Sigmoid colon (tissue), 7 donors: Measurements from ENCODE around the gene AK8. TPM values are rescaled to one million over a fixed set of nuclear protein-coding genes. Genes with fewer than 3 reads are reported as not detected.

Experiments
- DNase-seq: peaks from one replicate; pipeline ENCODE4 v3.0.0-alpha.2; 2019
- H3K27ac ChIP-seq, 4 donors: fragments of 200-600 bp; sonication (generic); one replicate each; pipeline ENCODE4 v1.5.1; 2016 to 2019; ENCODE audit warnings: mild to moderate bottlenecking in 1 of 4
- H3K27me3 ChIP-seq, 3 donors: fragments of 200-600 bp; sonication (generic); one replicate each; pipeline ENCODE4 v1.5.1; 2019; ENCODE audit warnings: mild to moderate bottlenecking in 1 of 3
- H3K36me3 ChIP-seq, 4 donors: fragments of 200-600 bp; sonication (generic); one replicate each; pipeline ENCODE4 v1.5.1; 2016 to 2019
- H3K4me1 ChIP-seq, 4 donors: fragments of 200-600 bp; sonication (generic); one replicate each; pipeline ENCODE4 v1.5.1; 2017 to 2019
- H3K4me3 ChIP-seq, 4 donors: fragments of 200-600 bp; sonication (generic); one replicate each; pipeline ENCODE4 v1.5.1; 2017 to 2019; ENCODE audit warnings: mild to moderate bottlenecking in 2 of 4, moderate library complexity in 1 of 4
- H3K9me3 ChIP-seq, 4 donors: fragments of 200-600 bp in 3 of 4; sonication (generic) in 3 of 4; one replicate each; pipeline versions ENCODE4 v1.5.1 to v1.6.1; 2013 to 2019
- CTCF ChIP-seq, 4 experiments: fragments of 450-650 bp in 3 of 4; fragments of 200-600 bp in 1 of 4; IDR thresholded peaks; one replicate each; pipeline ENCODE4 v1.5.1; 2016 to 2019; ENCODE audit warnings: antibody characterized with exemption in 4 of 4, mild to moderate bottlenecking in 3 of 4, moderate library complexity in 2 of 4
- EP300 ChIP-seq, 4 donors: sonication (generic); formaldehyde crosslinking; IDR thresholded peaks; one replicate each; pipeline ENCODE4 v1.6.1; 2017; ENCODE audit warnings: antibody characterized with exemption in 4 of 4
- POLR2A ChIP-seq, 2 donors: fragments of 450-650 bp; IDR thresholded peaks; one replicate each; pipeline ENCODE4 v1.6.1; 2016; ENCODE audit warnings: antibody characterized with exemption in 2 of 2, mild to moderate bottlenecking in 2 of 2, moderate library complexity in 2 of 2
- POLR2AphosphoS5 ChIP-seq, 4 donors: sonication (generic); formaldehyde crosslinking; IDR thresholded peaks; one replicate each; pipeline ENCODE4 v1.6.1; 2017; ENCODE audit warnings: antibody characterized with exemption in 4 of 4
- WGBS, 2 donors: extraction: QIAGEN DNeasy Blood & Tissue Kit; methylation state at CpG; one replicate each; pipeline ENCODE4 v1.1.7; 2013; 5-methylcytosine and 5-hydroxymethylcytosine counted together
- intact Hi-C: fragments of 100-400 bp; cut with DNase I; formaldehyde crosslinking; loops from one replicate; pipeline ENCODE4 v1.15.1; 2023
- polyA plus RNA-seq, 3 donors: library from polyadenylated mRNA; stranded (reverse); fragments of 200-250 nt; gene quantifications; one replicate each; pipeline ENCODE4 v1.2.3, GENCODE V29; 2013
- total RNA-seq, 4 donors: library from RNA; depleted of rRNA; stranded (reverse); fragments of >200 nt; gene quantifications; one replicate each; pipeline ENCODE4 v1.1.0, GENCODE V29; 2016
- donor health status: healthy with polysubstance abuse.
- donor health status: Bipolar disorder and iron deficiency.
- donor health status: healthy.

AK8 gene
- total and polyA plus RNA-seq, 7 donors = 0.25 to 1.2 (median 0.59) TPM; not detected in 3

GRCh38 chr9:132698989-132699388, 179.1 kb downstream of the AK8 start:
- 16 to 48% methylated on average over 4 of the region's 4 CpGs for WGBS, 2 donors
- H3K36me3 ChIP-seq = no peaks in the 10 kb centered on the region
- intact Hi-C loops = no loop called here

GRCh38 chr9:132697230-132697629, 180.9 kb downstream of the AK8 start:
- H3K9me3 ChIP-seq = peaks cover 0 to 7% (median 3%) of the 10 kb centered on the region in 4 donors
- H3K27me3 ChIP-seq = no peaks in the 10 kb centered on the region
- H3K4me3 ChIP-seq = no peak overlapping the region
- H3K4me1 ChIP-seq = no peaks in the 10 kb centered on the region
- no peak for DNase-seq
- TF ChIP-seq POLR2AphosphoS5 (IDR thresholded peaks at IDR 0.05) = no peak
- no peak for TF ChIP-seq CTCF (IDR thresholded peaks at IDR 0.05)
- no peak for TF ChIP-seq POLR2A (IDR thresholded peaks at IDR 0.05)
- TF ChIP-seq EP300 (IDR thresholded peaks at IDR 0.05) = no peak
- no peak overlapping the region for H3K27ac ChIP-seq
- intact Hi-C loops = no loop called here
- H3K36me3 ChIP-seq = peaks cover 0 to 3% (median 0%) of the 10 kb centered on the region in 4 donors

More at GRCh38 chr9:132698989-132699388, 179.1 kb downstream of the AK8 start:
- no peaks in the 10 kb centered on the region for H3K27me3 ChIP-seq
- DNase-seq = no peak
- no peak for TF ChIP-seq POLR2A (IDR thresholded peaks at IDR 0.05)
- no peak for TF ChIP-seq CTCF (IDR thresholded peaks at IDR 0.05)
- no peak for TF ChIP-seq EP300 (IDR thresholded peaks at IDR 0.05)
- TF ChIP-seq POLR2AphosphoS5 (IDR thresholded peaks at IDR 0.05) = no peak
- no peaks in the 10 kb centered on the region for H3K4me1 ChIP-seq
- no peak overlapping the region for H3K27ac ChIP-seq
- H3K4me3 ChIP-seq = no peak overlapping the region
- H3K9me3 ChIP-seq = peaks cover 0 to 7% (median 3%) of the 10 kb centered on the region in 4 donors

GRCh38 chr9:132694144-132694543, 183.9 kb downstream of the AK8 start:
- H3K4me3 ChIP-seq = no peak overlapping the region
- WGBS, 2 donors = 21 to 31% methylated on average over 2 of the region's 2 CpGs
- no peaks in the 10 kb centered on the region for H3K27me3 ChIP-seq
- no peak for TF ChIP-seq POLR2A (IDR thresholded peaks at IDR 0.05)
- TF ChIP-seq POLR2AphosphoS5 (IDR thresholded peaks at IDR 0.05) = no peak
- TF ChIP-seq CTCF (IDR thresholded peaks at IDR 0.05) = peak in 2 of 4 experiments; percentile 16 to 18
- TF ChIP-seq EP300 (IDR thresholded peaks at IDR 0.05) = no peak
- peaks cover 0 to 34% (median 8%) of the 10 kb centered on the region in 4 donors for H3K36me3 ChIP-seq
- no peaks in the 10 kb centered on the region for H3K4me1 ChIP-seq
- DNase-seq = no peak
- peaks cover 0 to 7% (median 3%) of the 10 kb centered on the region in 4 donors for H3K9me3 ChIP-seq
- intact Hi-C loops = no loop called here
- H3K27ac ChIP-seq = no peak overlapping the region

GRCh38 chr9:132690696-132691095, 187.4 kb downstream of the AK8 start:
- intact Hi-C loops = no loop called here
- no peak for DNase-seq
- Histone ChIP-seq H3K4me1 (no peaks in the 10 kb centered on the region), H3K4me3 (no peak overlapping the region), H3K9me3 (no peaks in the 10 kb centered on the region), H3K36me3 (peaks cover 3 to 66% (median 33%) of the 10 kb centered on the region in 4 donors), H3K27me3 (no peaks in the 10 kb centered on the region), H3K27ac (no peak overlapping the region)
- 83 to 94% methylated on average over 1 of the region's 1 CpG for WGBS, 2 donors
- no peak for TF ChIP-seq POLR2AphosphoS5 (IDR thresholded peaks at IDR 0.05)
- TF ChIP-seq CTCF (IDR thresholded peaks at IDR 0.05) = no peak
- no peak for TF ChIP-seq POLR2A (IDR thresholded peaks at IDR 0.05)
- TF ChIP-seq EP300 (IDR thresholded peaks at IDR 0.05) = no peak

GRCh38 chr9:132683873-132684272, 194.2 kb downstream of the AK8 start:
- no peak overlapping the region for H3K27ac ChIP-seq
- no peaks in the 10 kb centered on the region for H3K9me3 ChIP-seq
- no peaks in the 10 kb centered on the region for H3K27me3 ChIP-seq
- peaks cover 0 to 6% (median 0%) of the 10 kb centered on the region in 4 donors for H3K4me1 ChIP-seq
- no peak overlapping the region for H3K4me3 ChIP-seq
- intact Hi-C loops = no loop called here
- 98 to 99% methylated on average over 1 of the region's 1 CpG for WGBS, 2 donors
- H3K36me3 ChIP-seq = peaks cover 16 to 76% (median 43%) of the 10 kb centered on the region in 4 donors
- TF ChIP-seq POLR2A (IDR thresholded peaks at IDR 0.05) (no peak), CTCF (IDR thresholded peaks at IDR 0.05) (no peak), EP300 (IDR thresholded peaks at IDR 0.05) (no peak), POLR2AphosphoS5 (IDR thresholded peaks at IDR 0.05) (no peak)
- DNase-seq = no peak
